B cell (primary cell): ENCODE measurements around the gene RNF112. TPM values are rescaled to one million over a fixed set of nuclear protein-coding genes. Genes with fewer than 3 reads are reported as not detected.

Source experiments
- ATAC-seq: fragments of 200-7000 bp; cut with Tn5 transposase; one replicate; pipeline ENCODE4 v1.10.0; 2021; ENCODE audit warnings: low read depth, mild to moderate bottlenecking, moderate number of reproducible peaks, moderate library complexity
- CTCF ChIA-PET: fragments of 350-600 bp; sonication (Branson Sonifier 250); formaldehyde crosslinking; loops from one replicate; lab custom pipeline; 2021; ENCODE audit warnings: antibody characterized with exemption, inconsistent platforms; lab: Charles Lee
- POLR2A ChIA-PET: fragments of 350-600 bp; sonication (Branson Sonifier 250); formaldehyde crosslinking; loops from one replicate; lab custom pipeline; 2021; ENCODE audit warnings: antibody characterized with exemption; lab: Charles Lee
- DNase-seq: peaks from one replicate; pipeline ENCODE4 v3.0.0; 2013
- H2AFZ ChIP-seq: 2 replicates; pipeline ENCODE4 v1.6.1; 2012; ENCODE audit warnings: mild to moderate bottlenecking, low read depth, low read length; ENCODE audit not compliant: insufficient read depth, poor library complexity, severe bottlenecking
- H3K27ac ChIP-seq, 2 donors: 1 replicate in 1 of 2; 2 replicates in 1 of 2; pipeline ENCODE4 v1.5.1; 2012 to 2013; ENCODE audit warnings: low read length in 2 of 2, mild to moderate bottlenecking in 2 of 2, moderate library complexity in 1 of 2
- H3K27me3 ChIP-seq, 4 experiments: fragments of 200-600 bp in 1 of 4; sonication (generic) in 1 of 4; replicated peaks in 1 of 4; 1 replicate in 2 of 4; 2 replicates in 2 of 4; pipeline versions ENCODE4 v1.6.1 to v1.7.0; 2013 to 2016; ENCODE audit warnings: low read length in 3 of 4, mild to moderate bottlenecking in 2 of 4, mixed read lengths in 1 of 4, moderate library complexity in 1 of 4; ENCODE audit not compliant: insufficient read depth in 4 of 4, control insufficient read depth in 3 of 4; ENCODE audit errors: control extremely low read depth in 1 of 4
- H3K36me3 ChIP-seq, 2 experiments: replicated peaks in 1 of 2; 1 replicate in 1 of 2; 2 replicates in 1 of 2; pipeline versions ENCODE4 v1.6.1 to v1.7.1; 2013; ENCODE audit warnings: low read length in 1 of 2; ENCODE audit not compliant: insufficient read depth in 2 of 2, control insufficient read depth in 1 of 2; ENCODE audit errors: control extremely low read depth in 1 of 2, extremely low read depth in 1 of 2
- H3K4me1 ChIP-seq, 2 donors: fragments of 200-600 bp in 1 of 2; sonication (generic) in 1 of 2; 1 replicate in 1 of 2; 2 replicates in 1 of 2; pipeline versions ENCODE4 v1.5.1 to v1.6.1; 2013 to 2017; ENCODE audit warnings: low read length in 2 of 2; ENCODE audit not compliant: control insufficient read depth in 2 of 2, insufficient read depth in 2 of 2
- H3K4me2 ChIP-seq: replicated peaks from 2 replicates; pipeline ENCODE3; 2012; ENCODE audit warnings: mild to moderate bottlenecking, low read depth, low read length; ENCODE audit not compliant: poor library complexity, severe bottlenecking
- H3K4me3 ChIP-seq, 5 experiments: fragments of 200-600 bp in 1 of 5; sonication (generic) in 1 of 5; 1 replicate in 3 of 5; 2 replicates in 2 of 5; pipeline versions ENCODE4 v1.5.1 to v1.7.0; 2011 to 2016; ENCODE audit warnings: low read length in 4 of 5, mild to moderate bottlenecking in 4 of 5, low read depth in 2 of 5, control low read depth in 1 of 5, moderate library complexity in 1 of 5; ENCODE audit not compliant: insufficient read depth in 1 of 5; ENCODE audit errors: control extremely low read depth in 1 of 5, extremely low read depth in 1 of 5
- H3K79me2 ChIP-seq: fragments of 200-600 bp; sonication (generic); one replicate; pipeline ENCODE4 v1.6.0; 2016; ENCODE audit warnings: low read length; ENCODE audit not compliant: control insufficient read depth, insufficient read depth
- H3K9ac ChIP-seq: fragments of 200-600 bp; sonication (generic); 2 replicates; pipeline ENCODE4 v1.6.1; 2017; ENCODE audit warnings: mild to moderate bottlenecking, low read length, moderate library complexity
- H3K9me3 ChIP-seq, 3 donors: one replicate each; pipeline versions ENCODE4 v1.6.1 to v1.7.1; 2013; ENCODE audit warnings: low read length in 2 of 3; ENCODE audit not compliant: control insufficient read depth in 2 of 3, insufficient read depth in 1 of 3; ENCODE audit errors: control extremely low read depth in 1 of 3
- H4K20me1 ChIP-seq: 2 replicates; pipeline ENCODE4 v1.6.0; 2012; ENCODE audit warnings: mild to moderate bottlenecking, low read length; ENCODE audit not compliant: insufficient read depth, control insufficient read depth, poor library complexity, severe bottlenecking
- H3K27ac Mint-ChIP-seq: one replicate; pipeline ENCODE4 v1.8.0; 2021; ENCODE audit warnings: mixed read lengths
- H3K27me3 Mint-ChIP-seq: one replicate; pipeline ENCODE4 v1.8.0; 2021; ENCODE audit warnings: mixed read lengths
- H3K4me1 Mint-ChIP-seq: one replicate; pipeline ENCODE4 v1.8.0; 2021; ENCODE audit warnings: mixed read lengths
- H3K4me3 Mint-ChIP-seq: one replicate; pipeline ENCODE4 v1.8.0; 2021; ENCODE audit warnings: mixed read lengths
- H3K9me3 Mint-ChIP-seq: one replicate; pipeline ENCODE4 v1.8.0; 2022; ENCODE audit warnings: mixed read lengths; ENCODE audit not compliant: insufficient read depth
- EZH2 ChIP-seq: IDR thresholded peaks from 2 replicates; pipeline ENCODE4 v1.6.1; 2012; ENCODE audit warnings: borderline replicate concordance, low read depth, mild to moderate bottlenecking, moderate library complexity, low read length; ENCODE audit not compliant: insufficient read depth, poor library complexity, severe bottlenecking
- whole genome bisulfite sequencing: methylation state at CpG from one replicate; pipeline ENCODE4 v1.1.5; 2013; ENCODE audit warnings: missing lambda C conversion rate; ENCODE audit not compliant: insufficient coverage; 5-methylcytosine and 5-hydroxymethylcytosine counted together
- intact Hi-C: fragments of 100-400 bp; cut with micrococcal nuclease; formaldehyde crosslinking; loops from one replicate; pipeline ENCODE4 v1.10.0; 2022
- polyA plus RNA-seq: library from polyadenylated mRNA; depleted of rRNA; stranded (reverse); fragments of >200 nt; gene quantifications from 2 replicates; pipeline ENCODE4 v1.2.3, GENCODE V29; 2012
- total RNA-seq, 2 donors: library from RNA; stranded (reverse); fragments of 120-200 nt in 1 of 2; gene quantifications; 1 replicate in 1 of 2; 2 replicates in 1 of 2; pipeline versions ENCODE4 v1.2.3 to v1.2.4, GENCODE V29; 2013 to 2022
- TF ChIP-seq, protein P1 (sequence below): fragments of 200-600 bp; IDR thresholded peaks from one replicate; pipeline ENCODE4 v1.8.0; 2022; ENCODE audit warnings: antibody characterized with exemption, mild to moderate bottlenecking

The RNF112 gene
- total and polyA plus RNA-seq, 2 donors (not counting 1 experiment from before 2014, with no cell fraction given): 0.30 to 0.62 TPM

DNA sequence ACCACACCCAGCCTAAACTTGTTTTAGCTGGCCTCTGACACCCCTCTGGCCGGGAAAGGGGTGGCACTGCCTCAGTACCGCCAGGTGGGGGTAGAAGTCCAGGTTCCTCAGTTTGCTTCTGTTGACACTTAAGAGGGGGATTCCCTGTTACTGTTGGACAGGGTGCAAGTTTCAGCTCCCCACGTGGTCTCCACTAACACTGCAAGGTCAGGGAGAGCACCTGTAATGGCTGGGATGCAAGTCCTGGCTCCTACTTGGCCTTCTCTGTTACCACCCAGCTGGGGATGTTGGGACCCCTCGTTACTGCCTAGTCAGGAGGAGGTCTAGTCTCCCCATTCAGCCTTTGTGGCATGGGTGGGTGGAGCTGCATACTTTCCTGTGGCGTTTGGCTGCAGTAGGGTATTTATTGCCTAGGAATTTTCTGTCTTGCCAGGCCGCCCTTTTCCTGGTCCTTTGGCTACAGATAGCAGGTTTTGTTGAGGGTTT lies 13.4 kb upstream of the RNF112 start:
- Mint-ChIP-seq H3K9me3 (no peaks in the 10 kb centered on the region), H3K27ac (no peak overlapping the region), H3K27me3 (peaks cover 24% of the 10 kb centered on the region), H3K4me1 (no peaks in the 10 kb centered on the region), H3K4me3 (no peak overlapping the region)
- Histone ChIP-seq H3K4me2 (no peak overlapping the region), H3K27me3 (peaks cover 0 to 10% (median 1%) of the 10 kb centered on the region in 4 experiments), H3K79me2 (no peaks in the 10 kb centered on the region), H2AFZ (no peak overlapping the region), H3K27ac (no peak overlapping the region), H3K9ac (no peak overlapping the region), H4K20me1 (no peaks in the 10 kb centered on the region), H3K9me3 (no peaks in the 10 kb centered on the region), H3K4me1 (no peaks in the 10 kb centered on the region), H3K4me3 (no peak overlapping the region), H3K36me3 (no peaks in the 10 kb centered on the region)
- no peak for ATAC-seq
- POLR2A ChIA-PET: no interaction called here
- intact Hi-C loops: no loop called here
- 74% methylated on average over 5 of the region's 6 CpGs for WGBS
- CTCF ChIA-PET: interaction anchor here (0.6 kb wide), 1 partner anchor 388 kb away, joined by 3 read pairs; no protein-coding TSS in a partner anchor
- no peak for TF ChIP-seq EZH2
- TF ChIP-seq, protein P1, sequence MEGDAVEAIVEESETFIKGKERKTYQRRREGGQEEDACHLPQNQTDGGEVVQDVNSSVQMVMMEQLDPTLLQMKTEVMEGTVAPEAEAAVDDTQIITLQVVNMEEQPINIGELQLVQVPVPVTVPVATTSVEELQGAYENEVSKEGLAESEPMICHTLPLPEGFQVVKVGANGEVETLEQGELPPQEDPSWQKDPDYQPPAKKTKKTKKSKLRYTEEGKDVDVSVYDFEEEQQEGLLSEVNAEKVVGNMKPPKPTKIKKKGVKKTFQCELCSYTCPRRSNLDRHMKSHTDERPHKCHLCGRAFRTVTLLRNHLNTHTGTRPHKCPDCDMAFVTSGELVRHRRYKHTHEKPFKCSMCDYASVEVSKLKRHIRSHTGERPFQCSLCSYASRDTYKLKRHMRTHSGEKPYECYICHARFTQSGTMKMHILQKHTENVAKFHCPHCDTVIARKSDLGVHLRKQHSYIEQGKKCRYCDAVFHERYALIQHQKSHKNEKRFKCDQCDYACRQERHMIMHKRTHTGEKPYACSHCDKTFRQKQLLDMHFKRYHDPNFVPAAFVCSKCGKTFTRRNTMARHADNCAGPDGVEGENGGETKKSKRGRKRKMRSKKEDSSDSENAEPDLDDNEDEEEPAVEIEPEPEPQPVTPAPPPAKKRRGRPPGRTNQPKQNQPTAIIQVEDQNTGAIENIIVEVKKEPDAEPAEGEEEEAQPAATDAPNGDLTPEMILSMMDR: no peak
- no peak for DNase-seq

DNA sequence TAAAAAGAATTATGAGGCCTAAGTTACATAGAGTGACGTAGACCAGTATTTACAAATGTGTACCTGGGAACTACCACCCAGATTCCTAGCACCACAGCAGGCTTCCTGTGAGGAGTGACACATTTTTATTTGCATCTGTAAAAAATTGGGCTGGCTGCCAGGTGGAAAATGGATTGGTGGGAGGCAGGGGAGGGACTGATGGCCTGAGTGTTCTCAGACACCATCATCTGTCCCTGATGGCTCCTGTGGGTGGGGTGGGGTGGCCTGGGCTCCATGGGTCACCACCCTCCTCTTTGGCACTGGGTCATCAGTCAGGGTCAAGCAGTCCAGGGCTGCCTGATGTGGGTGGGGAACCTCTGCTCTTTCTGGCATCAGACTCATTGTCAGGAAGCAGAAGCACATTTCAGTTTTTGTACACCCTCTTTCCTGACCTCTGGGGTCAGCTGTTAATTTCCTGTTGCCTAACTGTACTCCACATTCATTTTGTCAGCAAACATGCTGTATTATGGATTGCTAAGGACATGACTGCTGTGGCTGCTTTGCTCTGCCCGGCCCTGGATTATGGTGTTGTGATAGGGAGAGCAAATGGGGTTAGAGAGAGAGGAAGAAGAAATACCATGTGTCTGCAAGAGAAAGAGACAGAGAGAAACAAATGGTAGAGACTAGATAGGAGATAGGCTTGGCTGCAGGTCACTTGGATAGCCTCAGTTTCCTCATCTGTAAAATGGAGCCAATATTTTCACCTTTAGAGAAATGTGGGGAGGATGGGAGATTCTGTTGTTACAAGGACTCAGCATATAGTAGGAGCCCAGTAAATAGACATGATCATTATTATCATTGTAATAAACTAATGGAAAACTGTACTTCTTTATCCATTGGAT lies 12.5 kb upstream of the RNF112 start:
- H3K9me3 ChIP-seq: no peaks in the 10 kb centered on the region
- H3K27me3 ChIP-seq: peaks cover 0 to 14% (median 1%) of the 10 kb centered on the region in 4 experiments
- DNase-seq: no peak
- H3K4me1 Mint-ChIP-seq: no peaks in the 10 kb centered on the region
- no peak overlapping the region for H3K27ac ChIP-seq
- no peak overlapping the region for H3K9ac ChIP-seq
- no peak overlapping the region for H2AFZ ChIP-seq
- TF ChIP-seq, protein P1: no peak
- no peak for TF ChIP-seq EZH2
- H3K4me3 ChIP-seq: no peak overlapping the region
- no peaks in the 10 kb centered on the region for H3K9me3 Mint-ChIP-seq
- ATAC-seq: no peak
- H4K20me1 ChIP-seq: no peaks in the 10 kb centered on the region
- 57% methylated on average over 1 of the region's 2 CpGs for WGBS
- no peaks in the 10 kb centered on the region for H3K4me1 ChIP-seq
- intact Hi-C loops: no loop called here
- H3K79me2 ChIP-seq: no peaks in the 10 kb centered on the region
- no peaks in the 10 kb centered on the region for H3K36me3 ChIP-seq
- ChIA-PET POLR2A (no interaction called here), CTCF (no interaction called here)
- no peak overlapping the region for H3K4me3 Mint-ChIP-seq
- H3K4me2 ChIP-seq: no peak overlapping the region
- H3K27ac Mint-ChIP-seq: no peak overlapping the region
- H3K27me3 Mint-ChIP-seq: peaks cover 25% of the 10 kb centered on the region
